Endothelial cell of umbilical vein (primary cell): Measurements from ENCODE around the gene LRRC56. TPM values are rescaled to one million over a fixed set of nuclear protein-coding genes. Genes with fewer than 3 reads are reported as not detected.

Experiments
- BruUV-seq: library from RNA; stranded (reverse); fragments of 400-500 nt; replicated peaks from 2 replicates; lab custom pipeline; 2021; lab: Mats Ljungman, UMichigan
- CTCF ChIA-PET: fragments of 300-600, 350-600 bp; sonication (Branson Sonifier 250); formaldehyde crosslinking; loops from one replicate; lab custom pipeline; 2021; ENCODE audit warnings: antibody characterized with exemption, inconsistent platforms; lab: Charles Lee
- POLR2A ChIA-PET: fragments of 300-600, 350-600 bp; sonication (Branson Sonifier 250); formaldehyde crosslinking; loops from one replicate; lab custom pipeline; 2021; ENCODE audit warnings: antibody characterized with exemption, inconsistent platforms; lab: Charles Lee
- DNase-seq: peaks from one replicate; pipeline ENCODE4 v3.0.0-alpha.2; 2011; ENCODE audit warnings: low read depth, low spot score
- FAIRE-seq: peaks from 2 replicates; lab custom pipeline; 2011; peaks lifted over from hg19 to GRCh38; lab: Jason Lieb, UNC
- H2AFZ ChIP-seq: 2 replicates; pipeline ENCODE4 v1.6.0; 2012; ENCODE audit warnings: low read depth, low read length, control low read depth, inconsistent platforms
- H3K27ac ChIP-seq: 2 replicates; pipeline ENCODE4 v1.5.1; 2011; ENCODE audit warnings: low read depth, mild to moderate bottlenecking, control low read depth, low read length, moderate library complexity; ENCODE audit not compliant: insufficient read depth
- H3K27me3 ChIP-seq, 2 experiments: 2 replicates each; pipeline versions ENCODE4 v1.6.0 to v1.6.1; 2011; ENCODE audit warnings: low read length in 2 of 2, mixed read lengths in 1 of 2; ENCODE audit not compliant: control insufficient read depth in 2 of 2, insufficient read depth in 2 of 2
- H3K36me3 ChIP-seq, 2 experiments: 2 replicates in 1 of 2; 3 replicates in 1 of 2; pipeline ENCODE4 v1.5.1; 2011; ENCODE audit warnings: low read length in 2 of 2, mild to moderate bottlenecking in 1 of 2, moderate library complexity in 1 of 2; ENCODE audit not compliant: control insufficient read depth in 2 of 2, insufficient read depth in 2 of 2; ENCODE audit errors: extremely low read depth in 1 of 2
- H3K4me1 ChIP-seq: 3 replicates; pipeline ENCODE4 v1.5.1; 2011; ENCODE audit warnings: mild to moderate bottlenecking, low read length; ENCODE audit not compliant: control insufficient read depth, insufficient read depth; ENCODE audit errors: extremely low read depth
- H3K4me2 ChIP-seq: 2 replicates; pipeline ENCODE4 v1.6.1; 2011; ENCODE audit warnings: low read length, control low read depth, mixed read lengths; ENCODE audit not compliant: insufficient read depth
- H3K4me3 ChIP-seq, 3 experiments: fragments of 200-600 bp in 1 of 3; sonication (generic), shearing (Covaris generic) in 1 of 3; replicated peaks in 1 of 3; 2 replicates each; pipeline ENCODE4 v1.5.1; 2011 to 2016; ENCODE audit warnings: control low read depth in 3 of 3, low read length in 3 of 3, mild to moderate bottlenecking in 2 of 3, inconsistent platforms in 1 of 3, low read depth in 1 of 3, moderate library complexity in 1 of 3; ENCODE audit not compliant: insufficient read depth in 1 of 3
- H3K79me2 ChIP-seq: 2 replicates; pipeline ENCODE4 v1.6.0; 2012; ENCODE audit warnings: low read length, inconsistent platforms; ENCODE audit not compliant: control insufficient read depth, insufficient read depth
- H3K9ac ChIP-seq: replicated peaks from 2 replicates; pipeline ENCODE3; 2011; ENCODE audit warnings: low read length, control low read depth; ENCODE audit not compliant: insufficient read depth; ENCODE audit errors: extremely low read depth
- H3K9me1 ChIP-seq: replicated peaks from 3 replicates; pipeline ENCODE4 v1.6.0; 2011; ENCODE audit warnings: mild to moderate bottlenecking, low read length; ENCODE audit not compliant: control insufficient read depth, insufficient read depth; ENCODE audit errors: extremely low read depth
- H3K9me3 ChIP-seq: replicated peaks from 2 replicates; pipeline ENCODE4 v1.5.1; 2012; ENCODE audit warnings: low read length, inconsistent platforms; ENCODE audit not compliant: control insufficient read depth, insufficient read depth
- H4K20me1 ChIP-seq: replicated peaks from 2 replicates; pipeline ENCODE3; 2011; ENCODE audit warnings: mild to moderate bottlenecking, low read length; ENCODE audit not compliant: control insufficient read depth, insufficient read depth; ENCODE audit errors: extremely low read depth
- FOS ChIP-seq: IDR thresholded peaks from 2 replicates; pipeline ENCODE4 v1.6.1; 2011; ENCODE audit warnings: mild to moderate bottlenecking, low read length, moderate library complexity, borderline replicate concordance; ENCODE audit not compliant: insufficient read depth
- GATA2 ChIP-seq: IDR thresholded peaks from 2 replicates; pipeline ENCODE4 v1.7.0; 2011; ENCODE audit warnings: low read depth, mild to moderate bottlenecking, moderate library complexity, mixed read lengths, low read length; ENCODE audit not compliant: insufficient read length, insufficient read depth
- JUN ChIP-seq: IDR thresholded peaks from 2 replicates; pipeline ENCODE4 v1.6.1; 2011; ENCODE audit warnings: borderline replicate concordance, low read depth; ENCODE audit not compliant: insufficient read length, insufficient read depth
- POLR2A ChIP-seq: IDR thresholded peaks from 2 replicates; pipeline ENCODE4 v1.6.1; 2012; ENCODE audit warnings: low read depth, mild to moderate bottlenecking, control low read depth, low read length
- POLR2AphosphoS5 ChIP-seq: IDR thresholded peaks from 2 replicates; pipeline ENCODE4 v1.6.1; 2012; ENCODE audit warnings: low read depth, mild to moderate bottlenecking, control low read depth, low read length, moderate library complexity; ENCODE audit not compliant: insufficient read depth
- dilution Hi-C: fragments of 300-500 bp; cut with MboI; formaldehyde crosslinking; loops from one replicate; pipeline ENCODE4 v1.15.0; 2019; ENCODE audit warnings: low sequenced_read_pairs; ENCODE audit not compliant: extremely low pct_ligation_motif_present
- intact Hi-C: fragments of 100-400 bp; cut with micrococcal nuclease; formaldehyde crosslinking; loops from one replicate; pipeline ENCODE4 v1.10.0; 2022
- polyA plus RNA-seq, 4 experiments: library from polyadenylated mRNA; depleted of rRNA in 3 of 4; stranded (reverse) in 3 of 4; unstranded in 1 of 4; fragments of >200 nt; gene quantifications; 2 replicates each; pipeline versions ENCODE4 v1.2.1 to v1.2.3, GENCODE V29; 2011 to 2012; ENCODE audit warnings: missing spikeins in 1 of 4
- total RNA-seq: library from RNA; stranded (reverse); gene quantifications from 2 replicates; pipeline ENCODE4 v1.2.3, GENCODE V29; 2021

Gene LRRC56
- total and polyA plus RNA-seq, 2 donors (not counting 3 experiments of a cell fraction or from before 2014, with no cell fraction given), result 0.47 to 0.55 TPM

DNA sequence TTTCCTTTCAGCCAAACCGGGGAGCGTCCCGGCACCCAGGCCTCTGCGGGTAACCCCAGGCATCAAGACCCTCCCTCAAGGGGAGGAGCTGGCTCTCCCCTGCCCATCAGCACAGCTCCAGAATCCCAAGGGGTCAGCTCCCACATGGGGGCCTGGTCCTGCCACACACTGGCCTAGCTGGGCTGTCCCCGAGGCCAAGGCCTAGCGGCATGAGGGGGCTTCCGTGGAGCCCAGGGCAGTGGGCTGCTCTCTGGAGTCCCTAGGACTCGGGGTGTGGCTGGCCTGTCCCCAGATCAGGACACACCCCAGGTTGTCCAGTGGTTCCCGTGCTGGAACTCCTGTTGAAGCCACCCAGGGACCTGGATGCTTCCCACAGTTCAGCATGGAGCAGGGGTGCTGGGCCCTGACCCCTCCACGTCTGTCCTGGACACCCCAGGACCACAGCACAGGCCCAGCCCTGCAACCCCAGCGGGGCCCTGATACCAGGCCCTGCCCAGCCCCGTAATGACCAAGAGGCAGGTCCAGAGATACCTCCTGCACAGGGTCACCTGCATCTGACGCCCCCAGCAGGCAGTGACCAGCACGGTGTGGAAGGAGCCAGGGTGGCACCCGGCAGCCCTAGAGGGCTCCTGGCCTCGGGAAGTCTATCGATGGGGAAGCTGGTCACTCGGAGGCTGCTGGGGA is 7.5 kb upstream of the LRRC56 start:
- FAIRE-seq (no peak), DNase-seq (no peak)
- H3K4me3 ChIP-seq, result no peak overlapping the region
- H3K9ac ChIP-seq, result no peak overlapping the region
- no peaks in the 10 kb centered on the region for H3K9me1 ChIP-seq
- no peaks in the 10 kb centered on the region for H3K27me3 ChIP-seq
- CTCF ChIA-PET, result no interaction called here
- peaks cover 15% of the 10 kb centered on the region for H3K79me2 ChIP-seq
- BruUV-seq, result no TSS peak
- intact Hi-C loops (no loop called here), dilution Hi-C loops (no loop called here)
- TF ChIP-seq FOS (no peak), POLR2A (no peak), JUN (no peak), POLR2AphosphoS5 (no peak), GATA2 (no peak)
- H3K27ac ChIP-seq, result no peak overlapping the region
- no peaks in the 10 kb centered on the region for H3K9me3 ChIP-seq
- peaks cover 4 to 18% of the 10 kb centered on the region in 2 experiments for H3K36me3 ChIP-seq
- H4K20me1 ChIP-seq, result no peaks in the 10 kb centered on the region
- H3K4me1 ChIP-seq, result peaks cover 4% of the 10 kb centered on the region
- H2AFZ ChIP-seq, result no peak overlapping the region
- POLR2A ChIA-PET, result no interaction called here
- no peak overlapping the region for H3K4me2 ChIP-seq

DNA sequence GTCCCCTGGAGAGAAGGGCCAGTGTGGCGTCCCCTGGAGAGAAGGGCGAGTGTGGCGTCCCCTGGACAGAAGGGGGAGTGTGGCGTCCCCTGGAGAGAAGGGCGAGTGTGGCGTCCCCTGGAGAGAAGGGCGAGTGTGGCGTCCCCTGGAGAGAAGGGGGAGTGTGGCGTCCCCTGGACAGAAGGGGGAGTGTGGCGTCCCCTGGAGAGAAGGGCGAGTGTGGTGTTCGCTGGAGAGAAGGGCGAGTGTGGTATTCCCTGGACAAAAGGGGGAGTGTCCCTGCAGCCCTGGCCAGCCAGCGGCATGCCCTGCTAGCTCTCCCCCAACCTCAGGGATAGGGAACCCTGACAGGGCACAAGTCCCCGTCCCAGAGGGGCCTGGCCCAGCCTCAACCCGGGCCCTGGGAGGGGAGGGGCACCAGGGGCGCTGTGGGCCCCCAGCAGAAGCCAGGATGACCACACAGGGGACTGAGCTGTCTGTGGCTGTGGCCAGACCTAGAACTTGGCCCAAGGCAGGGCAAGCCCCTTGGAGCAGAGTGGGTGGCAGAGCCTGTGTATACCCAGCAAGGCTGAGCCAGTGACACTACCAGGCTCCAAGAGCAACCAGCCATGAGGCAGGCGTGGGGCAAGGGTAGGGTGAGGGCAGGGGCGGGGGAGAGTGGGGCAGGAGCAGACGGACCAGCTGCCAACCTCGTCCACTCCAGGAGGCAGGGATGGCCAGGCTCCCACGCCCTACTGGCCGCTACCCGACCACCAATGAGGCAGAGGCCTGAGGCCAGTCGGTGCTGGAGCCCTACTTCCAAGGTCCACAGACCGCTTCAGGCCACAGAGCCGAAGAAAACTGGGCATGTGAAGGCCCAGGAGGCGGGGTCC is 6.1 kb upstream of the LRRC56 start:
- POLR2A ChIA-PET, result no interaction called here
- no peak overlapping the region for H3K9ac ChIP-seq
- no peak overlapping the region for H3K27ac ChIP-seq
- H4K20me1 ChIP-seq, result no peaks in the 10 kb centered on the region
- intact Hi-C loops, result no loop called here
- H3K36me3 ChIP-seq, result peaks cover 4 to 18% of the 10 kb centered on the region in 2 experiments
- H3K9me3 ChIP-seq, result no peaks in the 10 kb centered on the region
- peaks cover 16% of the 10 kb centered on the region for H3K79me2 ChIP-seq
- H3K9me1 ChIP-seq, result no peaks in the 10 kb centered on the region
- CTCF ChIA-PET, result no interaction called here
- H3K27me3 ChIP-seq, result no peaks in the 10 kb centered on the region
- no peak overlapping the region for H3K4me2 ChIP-seq
- FAIRE-seq (no peak), DNase-seq (no peak)
- H2AFZ ChIP-seq, result no peak overlapping the region
- dilution Hi-C loops, result no loop called here
- H3K4me3 ChIP-seq, result no peak overlapping the region
- peaks cover 4% of the 10 kb centered on the region for H3K4me1 ChIP-seq
- TF ChIP-seq POLR2AphosphoS5 (no peak), POLR2A (peak; percentile 31)
- no TSS peak for BruUV-seq
